K562 (cell line): Measurements from ENCODE around the gene ANKS1B. TPM values are rescaled to one million over a fixed set of nuclear protein-coding genes. Genes with fewer than 3 reads are reported as not detected.

Experiments used
- ATAC-seq: fragments of 200-7000 bp; cut with Tn5 transposase; 3 replicates; pipeline ENCODE4 v1.9.1; 2020; ENCODE audit warnings: moderate library complexity
- Bru-seq: library from RNA; stranded (reverse); fragments of 400-500 nt; gene quantifications from one replicate; lab custom pipeline; 2021; lab: Mats Ljungman, UMichigan
- BruChase-seq, 2 experiments: library from RNA; stranded (reverse); fragments of 400-500 nt; gene quantifications; one replicate each; lab custom pipeline; 2021; lab: Mats Ljungman, UMichigan
- BruUV-seq: library from RNA; stranded (reverse); fragments of 400-500 nt; replicated peaks from 2 replicates; lab custom pipeline; 2021; lab: Mats Ljungman, UMichigan
- CTCF ChIA-PET: fragments of 300-600 bp; formaldehyde crosslinking; extraction: SDS; loops from one replicate; lab custom pipeline; 2021; ENCODE audit warnings: low intra/inter-chr PET ratio; lab: Yijun Ruan, JAX
- POLR2A ChIA-PET: fragments of 300-600, 350-650 bp; sonication (Branson Sonifier 250); formaldehyde crosslinking; extraction: SDS; loops from one replicate; lab custom pipeline; 2021; ENCODE audit warnings: antibody characterized with exemption, inconsistent platforms; lab: Yijun Ruan, JAX
- DNase-seq, 4 experiments: peaks; one replicate each; pipeline versions ENCODE4 v3.0.0 to v3.0.0-alpha.2; 2011 to 2018; ENCODE audit warnings: low spot score in 3 of 4, mixed read lengths in 3 of 4; ENCODE audit errors: extremely low read depth in 1 of 4
- FAIRE-seq: peaks from 2 replicates; lab custom pipeline; 2011; peaks lifted over from hg19 to GRCh38; lab: Jason Lieb, UNC
- H2AFZ ChIP-seq: 2 replicates; pipeline ENCODE4 v1.6.0; 2011; ENCODE audit warnings: low read depth, low read length, control low read depth, inconsistent platforms
- H3K27ac ChIP-seq: fragments of 200-600 bp; 3 replicates; pipeline ENCODE4 v1.8.0; 2011; ENCODE audit warnings: low read depth, mild to moderate bottlenecking, control low read depth, inconsistent platforms, low read length, moderate library complexity, mixed read lengths; ENCODE audit errors: extremely low read depth
- H3K27me3 ChIP-seq, 2 experiments: fragments of 300-600 bp in 1 of 2; 2 replicates in 1 of 2; 3 replicates in 1 of 2; pipeline versions ENCODE4 v1.6.0 to v1.8.0; 2011; ENCODE audit warnings: inconsistent platforms in 2 of 2, low read length in 2 of 2, mild to moderate bottlenecking in 1 of 2, mixed read lengths in 1 of 2, moderate library complexity in 1 of 2; ENCODE audit not compliant: control insufficient read depth in 2 of 2, insufficient read depth in 2 of 2
- H3K36me3 ChIP-seq: fragments of 300-600 bp; 3 replicates; pipeline ENCODE4 v1.8.0; 2011; ENCODE audit warnings: mild to moderate bottlenecking, low read length, inconsistent platforms; ENCODE audit not compliant: control insufficient read depth, insufficient read depth
- H3K4me1 ChIP-seq, 2 experiments: fragments of 200-600 bp in 1 of 2; replicated peaks in 1 of 2; 2 replicates in 1 of 2; 3 replicates in 1 of 2; pipeline versions ENCODE4 v1.5.1 to v1.8.0; 2011; ENCODE audit warnings: inconsistent platforms in 2 of 2, low read length in 2 of 2, mild to moderate bottlenecking in 1 of 2, mixed read lengths in 1 of 2, moderate library complexity in 1 of 2; ENCODE audit not compliant: control insufficient read depth in 2 of 2, insufficient read depth in 2 of 2
- H3K4me2 ChIP-seq: 2 replicates; pipeline ENCODE4 v1.6.1; 2011; ENCODE audit warnings: low read length, control low read depth, inconsistent platforms, mixed read lengths; ENCODE audit not compliant: insufficient read depth
- H3K4me3 ChIP-seq: fragments of 200-600 bp; sonication (generic), shearing (Covaris generic); 2 replicates; pipeline ENCODE4 v1.5.1; 2016; ENCODE audit warnings: control low read depth, inconsistent platforms
- H3K79me2 ChIP-seq: fragments of 200-600 bp; 3 replicates; pipeline ENCODE4 v1.8.0; 2011; ENCODE audit warnings: low read length, inconsistent platforms; ENCODE audit not compliant: control insufficient read depth, insufficient read depth
- H3K9ac ChIP-seq, 2 experiments: 2 replicates each; pipeline versions ENCODE4 v1.6.0 to v1.6.1; 2011; ENCODE audit warnings: low read depth in 2 of 2, low read length in 2 of 2, control low read depth in 1 of 2, inconsistent platforms in 1 of 2, mild to moderate bottlenecking in 1 of 2, mixed read lengths in 1 of 2; ENCODE audit not compliant: insufficient read depth in 1 of 2
- H3K9me1 ChIP-seq: one replicate; pipeline ENCODE4 v1.6.0; 2011; ENCODE audit warnings: inconsistent platforms, mild to moderate bottlenecking, low read length, moderate library complexity; ENCODE audit not compliant: control insufficient read depth, insufficient read depth
- H3K9me3 ChIP-seq: replicated peaks from 2 replicates; pipeline ENCODE4 v1.5.1; 2011; ENCODE audit warnings: low read depth, low read length, inconsistent platforms; ENCODE audit not compliant: control insufficient read depth, insufficient read depth
- H4K20me1 ChIP-seq: replicated peaks from 2 replicates; pipeline ENCODE4 v1.6.1; 2011; ENCODE audit warnings: low read length, inconsistent platforms, mixed read lengths; ENCODE audit not compliant: control insufficient read depth, insufficient read depth
- COPS2 ChIP-seq: fragments of 450-650 bp; conservative IDR thresholded peaks from 2 replicates; pipeline ENCODE4 v1.6.1; 2016; ENCODE audit warnings: mild to moderate bottlenecking, moderate library complexity
- EGR1 ChIP-seq: fragments of 450-650 bp; conservative IDR thresholded peaks from 2 replicates; pipeline ENCODE4 v1.6.1; 2017; ENCODE audit warnings: mild to moderate bottlenecking
- GTF2E2 ChIP-seq: fragments of 200-800 bp; sonication (Bioruptor generic); IDR thresholded peaks from 2 replicates; pipeline ENCODE4 v1.6.1; 2016; ENCODE audit warnings: missing genetic modification characterization, missing compliant biosample characterization
- HNRNPLL ChIP-seq: fragments of 200-400 bp; formaldehyde crosslinking; IDR thresholded peaks from 2 replicates; pipeline ENCODE4 v1.6.1; 2017; ENCODE audit warnings: low read length, low read depth, mild to moderate bottlenecking; ENCODE audit not compliant: poor library complexity, severe bottlenecking
- RBBP5 ChIP-seq: fragments of 200-600 bp; sonication (generic); IDR thresholded peaks from 2 replicates; pipeline ENCODE4 v1.6.1; 2012; ENCODE audit warnings: borderline replicate concordance, mild to moderate bottlenecking, low read length, control low read depth, inconsistent platforms; ENCODE audit not compliant: insufficient read depth, poor library complexity, severe bottlenecking
- UBTF ChIP-seq, 2 experiments: IDR thresholded peaks; 2 replicates each; pipeline ENCODE4 v1.6.1; 2012; ENCODE audit warnings: improper control_type of control experiment in 2 of 2, low read depth in 2 of 2, low read length in 2 of 2, borderline replicate concordance in 1 of 2
- ZBTB1 ChIP-seq: sonication (generic); formaldehyde crosslinking; IDR thresholded peaks from 2 replicates; pipeline ENCODE4 v1.8.1; 2023; ENCODE audit warnings: missing genetic modification reagents, low read depth, mild to moderate bottlenecking, borderline replicate concordance
- ZNF263 ChIP-seq: sonication (generic); formaldehyde crosslinking; IDR thresholded peaks from 2 replicates; pipeline ENCODE4 v1.8.0; 2022; ENCODE audit warnings: mild to moderate bottlenecking, missing genetic modification reagents, borderline replicate concordance
- WGBS: fragments of 100-300 bp; shearing (Covaris generic); methylation state at CpG from one replicate; pipeline ENCODE4 v1.1.6; 2016; ENCODE audit warnings: low coverage, mixed read lengths; ENCODE audit not compliant: insufficient coverage; ENCODE audit errors: missing lambda C conversion rate; 5-methylcytosine and 5-hydroxymethylcytosine counted together
- in situ Hi-C: fragments of 300-500 bp; cut with MboI; formaldehyde crosslinking; loops from 4 replicates; pipeline ENCODE4 v1.15.0; 2018; ENCODE audit warnings: inconsistent platforms, mixed read lengths
- intact Hi-C: fragments of 100-400 bp; cut with micrococcal nuclease; formaldehyde crosslinking; loops from 2 replicates; pipeline ENCODE4 v1.14.2; 2022
- long read RNA-seq, 3 experiments: library from polyadenylated mRNA in 2 of 3; library from RNA in 1 of 3; unstranded in 2 of 3; stranded (forward) in 1 of 3; transcript quantifications; one replicate each; pipeline ENCODE4 v2.0.0, GENCODE V29; 2019 to 2022
- polyA minus RNA-seq, 3 experiments: library from RNA; depleted of rRNA, polyadenylated mRNA; stranded (reverse); fragments of >200 nt; gene quantifications; 2 replicates each; pipeline ENCODE4 v1.2.3, GENCODE V29; 2011
- polyA plus RNA-seq, 8 experiments: library from polyadenylated mRNA; depleted of rRNA in 4 of 8; stranded (reverse) in 5 of 8; unstranded in 3 of 8; fragments of >200 nt; fragmentation: Nextera tagmentation in 2 of 8; fragmentation: Illumina TruSeq in 1 of 8; extraction: Ambion mirVana in 2 of 8; extraction: Trizol in 1 of 8; gene quantifications; 2 replicates each; pipeline versions ENCODE4 v1.2.1 to v1.2.3, GENCODE V29; 2011 to 2014; ENCODE audit warnings: inconsistent platforms in 1 of 8, missing spikeins in 1 of 8
- total RNA-seq, 7 experiments: library from RNA; depleted of rRNA in 6 of 7; stranded (reverse); fragments of >200 nt in 6 of 7; fragmentation: Illumina TruSeq in 2 of 7; extraction: Trizol in 2 of 7; gene quantifications; 2 replicates each; pipeline versions ENCODE4 v1.2.1 to v1.2.3, GENCODE V29; 2011 to 2021; ENCODE audit warnings: low replicate concordance in 1 of 7
- TF ChIP-seq, protein P1 (sequence below): fragments of 200-800 bp; sonication (Bioruptor generic); IDR thresholded peaks from 2 replicates; pipeline ENCODE4 v1.6.1; 2017; ENCODE audit warnings: missing genetic modification characterization, missing compliant biosample characterization

ANKS1B gene
- total RNA-seq (2011; cell fraction: chromatin; rRNA removed; ENCODE audit: low replicate concordance), result 0.30 TPM in 1 of 2 replicates, not detected in the other
- total RNA-seq (2011; cell fraction: nucleolus; rRNA removed), result not detected in 2 replicates
- not detected in 2 replicates for total RNA-seq (2011; cell fraction: nucleoplasm; rRNA removed)
- total RNA-seq (2014; rRNA removed), result not detected in 2 replicates
- total RNA-seq (2014; rRNA removed; fragmentation: Illumina TruSeq; extraction: Trizol), result not detected in 2 replicates
- 0.47 TPM in 1 of 2 replicates, not detected in the other for total RNA-seq (2015; rRNA removed; fragmentation: Illumina TruSeq; extraction: Trizol)
- total RNA-seq (2021), result not detected in 2 replicates
- polyA plus RNA-seq (2011; rRNA removed), result 0.05 TPM in 1 of 2 replicates, not detected in the other
- polyA plus RNA-seq (2011; cell fraction: cytosol; rRNA removed), result 0.07 TPM in 1 of 2 replicates, not detected in the other
- not detected in 2 replicates for polyA plus RNA-seq (2011; cell fraction: nucleus; rRNA removed)
- polyA plus RNA-seq (2012), result 0.04 TPM in 1 of 2 replicates, not detected in the other
- 0.04 TPM in 1 of 2 replicates, not detected in the other for polyA plus RNA-seq (2014; fragmentation: Illumina TruSeq; extraction: Trizol)
- under 1 TPM; 0.28 to 0.35 TPM for polyA plus RNA-seq (2014; fragmentation: Nextera tagmentation; extraction: Ambion mirVana)
- 0.08 TPM in 1 of 2 replicates, not detected in the other for polyA plus RNA-seq (2014; rRNA removed)
- polyA minus RNA-seq (2011; rRNA and poly(A)+ RNA removed), result 0.45 and 0.46 TPM in 2 replicates
- polyA minus RNA-seq (2011; cell fraction: cytosol; rRNA and poly(A)+ RNA removed), result not detected in 2 replicates
- polyA minus RNA-seq (2011; cell fraction: nucleus; rRNA and poly(A)+ RNA removed), result 0.22 TPM in 1 of 2 replicates, not detected in the other
- Bru-seq, nascent RNA, result percentile 5 among the genes with signal in this experiment
- BruChase-seq, experiment 1, labeled RNA remaining after a 2-hour chase, result percentile 15 among the genes with signal in this experiment
- BruChase-seq, experiment 2, labeled RNA remaining after a 6-hour chase, result percentile 17 among the genes with signal in this experiment
- long read RNA-seq, experiment 1, result 0 reads
- long read RNA-seq, experiment 2, partial matches to known transcripts, result 0 of 1 reads
- long read RNA-seq, experiment 2, other reads (novel, unspliced or antisense), result 1 of 1 reads
- long read RNA-seq, experiment 3, result 0 reads

- DNase-seq, result peak; percentile 52 to 74 (median 65)
- no peak for TF ChIP-seq COPS2
- peak; percentile 20 for TF ChIP-seq RBBP5
- peak; percentile 46 for TF ChIP-seq EGR1
- TF ChIP-seq ZNF263 (CRISPR knock-in tag), result peak; percentile 94
- TF ChIP-seq ZBTB1 (CRISPR knock-in tag), result peak; percentile 81
- no peak for TF ChIP-seq GTF2E2 (tag)
- no peak for TF ChIP-seq HNRNPLL
- TF ChIP-seq, protein P1, sequence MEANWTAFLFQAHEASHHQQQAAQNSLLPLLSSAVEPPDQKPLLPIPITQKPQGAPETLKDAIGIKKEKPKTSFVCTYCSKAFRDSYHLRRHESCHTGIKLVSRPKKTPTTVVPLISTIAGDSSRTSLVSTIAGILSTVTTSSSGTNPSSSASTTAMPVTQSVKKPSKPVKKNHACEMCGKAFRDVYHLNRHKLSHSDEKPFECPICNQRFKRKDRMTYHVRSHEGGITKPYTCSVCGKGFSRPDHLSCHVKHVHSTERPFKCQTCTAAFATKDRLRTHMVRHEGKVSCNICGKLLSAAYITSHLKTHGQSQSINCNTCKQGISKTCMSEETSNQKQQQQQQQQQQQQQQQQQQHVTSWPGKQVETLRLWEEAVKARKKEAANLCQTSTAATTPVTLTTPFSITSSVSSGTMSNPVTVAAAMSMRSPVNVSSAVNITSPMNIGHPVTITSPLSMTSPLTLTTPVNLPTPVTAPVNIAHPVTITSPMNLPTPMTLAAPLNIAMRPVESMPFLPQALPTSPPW (CRISPR knock-in tag), result peak; percentile 28; the same call in 1 of the 2 replicates
- 0 out of 4 replicates have a peak, but pooled peaks of 1 of the 2 experiments have one; percentile 24 for TF ChIP-seq UBTF (IDR thresholded peaks at IDR 0.05; ENCODE audit: borderline replicate concordance in 1 of 2, low read depth in 2 of 2, low read length in 2 of 2)
Measured at GRCh38 chr12:99984271-99985128, at the start of gene ANKS1B. Gene ANKS1B, minus strand, starts transcription at chr12:99984936. Its CDS starts 699 bp downstream, at chr12:99984237.

More at GRCh38 chr12:99984271-99985128, at the start of gene ANKS1B:
- FAIRE-seq, result no peak
- Histone ChIP-seq H3K4me1 (peaks cover 3 to 9% of the 10 kb centered on the region in 2 experiments; a peak in 3 of 5 replicates), H3K36me3 (no peaks in the 10 kb centered on the region), H3K79me2 (no peaks in the 10 kb centered on the region), H3K9ac (peak within 1 kb of the TSS in 1 of 2 experiments; percentile 84; a peak in 2 of 4 replicates), H3K9me1 (no peaks in the 10 kb centered on the region), H3K4me3 (peak within 1 kb of the TSS; percentile 38), H2AFZ (peak within 1 kb of the TSS; percentile 64), H3K9me3 (no peaks in the 10 kb centered on the region), H3K4me2 (peak within 1 kb of the TSS; percentile 72), H3K27ac (no peak within 1 kb of the TSS), H3K27me3 (peaks cover 5 to 9% of the 10 kb centered on the region in 2 experiments; a peak in 2 of 5 replicates), H4K20me1 (no peaks in the 10 kb centered on the region; the same call in 1 of the 2 replicates)
- BruUV-seq, result no TSS peak
- 8% methylated on average over 19 of the region's 98 CpGs for WGBS
- intact Hi-C loops, result no loop called here
- ATAC-seq, result peak; percentile 89
- POLR2A ChIA-PET, result interaction anchor here (0.9 to 1.6 kb wide), 2 partner anchors 12 to 71 kb away, joined by 3 to 6 read pairs; no protein-coding TSS in a partner anchor
- in situ Hi-C loops, result no loop called here
- CTCF ChIA-PET, result no interaction called here
